ENCODE data around the gene P2RX2. TPM values are rescaled to one million over a fixed set of nuclear protein-coding genes. Genes with fewer than 3 reads are reported as not detected.

Gene P2RX2
- total and polyA plus RNA-seq, 2 experiments from 2014 or later: 1.1 to 1.7 TPM

DNA sequence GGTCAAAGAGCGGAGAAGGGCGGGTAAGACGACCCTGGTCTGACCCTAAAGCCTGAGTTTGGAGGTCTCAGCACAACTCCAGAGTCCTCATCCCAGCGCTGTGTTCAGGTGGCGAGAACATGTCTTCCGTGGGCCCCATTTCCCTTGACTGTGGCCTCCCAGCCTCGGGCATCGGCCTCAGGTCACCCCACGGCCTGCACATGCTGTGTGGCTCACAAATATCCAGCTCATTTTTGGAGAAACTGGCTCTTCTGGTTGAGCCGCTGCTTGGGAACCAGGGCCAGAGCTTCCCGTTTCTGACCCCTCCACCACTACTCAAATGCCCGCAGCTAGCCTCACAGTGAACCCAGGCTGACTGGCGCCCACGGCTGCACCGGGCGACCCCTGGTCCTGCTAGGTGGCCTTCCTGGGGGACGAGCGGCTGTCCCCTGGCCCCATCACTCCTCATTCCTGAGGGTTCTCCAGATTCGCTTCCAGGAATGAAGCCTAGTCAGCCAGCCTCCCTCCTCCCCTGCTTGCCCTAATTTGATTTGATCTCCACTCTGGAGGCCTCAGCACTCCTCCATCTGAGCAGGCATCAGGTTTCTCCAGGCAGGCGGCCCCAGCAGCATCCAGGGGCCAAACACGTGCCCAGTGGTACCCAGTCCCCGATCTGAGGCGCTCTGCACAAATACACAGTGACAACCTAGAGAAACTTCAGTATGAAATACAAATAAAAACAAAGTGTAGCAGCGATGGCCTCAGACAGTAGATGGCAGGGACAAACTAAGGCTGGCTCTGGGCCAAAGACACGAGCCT, 4.7 kb downstream of the P2RX2 start:
- Histone ChIP-seq H3K4me3 (no peak overlapping the region), H3K36me3 (ENCODE audit: insufficient read depth) (no peaks in the 10 kb centered on the region), H3K4me2 (no peak overlapping the region), H3K4me1 (ENCODE audit: insufficient read depth) (no peaks in the 10 kb centered on the region), H3K27me3 (ENCODE audit: insufficient read depth) (peaks cover 17% of the 10 kb centered on the region), H4K20me1 (replicated peaks; ENCODE audit: insufficient read depth) (0 out of 2 replicates have a peak, but pooled peaks cover 10% of the 10 kb centered on the region), H3F3A (replicated peaks; ENCODE audit: low read depth) (0 out of 2 replicates have a peak, but pooled peaks cover 3% of the 10 kb centered on the region), H2AFZ (no peak overlapping the region), H3K79me2 (replicated peaks; ENCODE audit: insufficient read depth) (no peaks in the 10 kb centered on the region), H3K9me2 (ENCODE audit: insufficient read depth) (no peaks in the 10 kb centered on the region), H3K27ac (ENCODE audit: low read depth) (no peak overlapping the region)
- H3K27ac Mint-ChIP-seq: no peak overlapping the region
- H3K4me3 Mint-ChIP-seq: no peak overlapping the region
- no peak for ATAC-seq
- H3K27me3 Mint-ChIP-seq (ENCODE audit: insufficient read depth, low read depth, poor library complexity): peaks cover 18% of the 10 kb centered on the region
- peaks cover 27% of the 10 kb centered on the region for H3K36me3 Mint-ChIP-seq (ENCODE audit: low read depth)
- H3K9me3 Mint-ChIP-seq: no peaks in the 10 kb centered on the region
- peaks cover 10% of the 10 kb centered on the region for H3K4me1 Mint-ChIP-seq
- DNase-seq (ENCODE audit: low spot score): no peak
- TF ChIP-seq EZH2phosphoT487 (IDR thresholded peaks at IDR 0.05; ENCODE audit: unreplicated experiment): no peak

DNA sequence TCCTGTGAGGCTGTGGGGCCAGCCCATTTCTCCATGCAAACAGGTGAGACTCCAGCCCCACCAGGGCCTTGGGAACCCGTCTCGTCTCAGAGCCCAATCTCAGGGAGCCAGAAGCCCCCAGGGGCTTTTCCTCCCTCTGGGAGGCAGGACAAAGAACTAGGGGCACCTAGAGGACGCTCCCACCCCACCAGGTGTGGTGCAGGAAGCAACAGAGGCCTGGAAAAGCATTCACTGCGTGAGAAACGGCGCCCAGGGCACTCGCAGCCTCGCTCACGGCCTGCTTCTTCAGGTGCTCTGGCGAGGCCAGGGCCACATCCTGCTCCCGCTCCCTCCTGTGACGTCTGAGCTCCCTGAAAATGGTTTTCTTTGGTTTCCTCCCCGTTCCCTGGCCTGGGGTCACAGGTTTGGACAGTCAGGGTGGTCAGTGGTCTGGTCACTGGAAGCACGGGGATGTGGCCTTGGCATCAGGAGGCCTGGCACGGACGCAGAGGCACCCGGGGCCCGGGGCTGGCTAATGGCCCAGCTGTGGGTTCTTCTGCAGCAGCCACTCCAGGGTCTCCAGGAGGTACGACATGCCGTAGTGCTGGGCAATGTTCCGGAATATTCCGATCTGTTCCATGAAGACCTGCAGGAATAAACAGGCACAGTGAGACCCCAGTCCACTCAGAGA, 5.7 kb downstream of the P2RX2 start:
- Histone ChIP-seq H4K20me1 (replicated peaks; ENCODE audit: insufficient read depth) (0 out of 2 replicates have a peak, but pooled peaks cover 10% of the 10 kb centered on the region), H3K27me3 (ENCODE audit: insufficient read depth) (peaks cover 14% of the 10 kb centered on the region), H3F3A (replicated peaks; ENCODE audit: low read depth) (0 out of 2 replicates have a peak, but pooled peaks cover 3% of the 10 kb centered on the region), H3K36me3 (ENCODE audit: insufficient read depth) (peaks cover 4% of the 10 kb centered on the region; the same call in 1 of the 2 replicates), H3K4me3 (no peak overlapping the region), H3K27ac (ENCODE audit: low read depth) (no peak overlapping the region), H3K4me2 (no peak overlapping the region), H3K4me1 (ENCODE audit: insufficient read depth) (no peaks in the 10 kb centered on the region), H3K9me2 (ENCODE audit: insufficient read depth) (no peaks in the 10 kb centered on the region), H3K79me2 (replicated peaks; ENCODE audit: insufficient read depth) (no peaks in the 10 kb centered on the region), H2AFZ (no peak overlapping the region)
- no peaks in the 10 kb centered on the region for H3K9me3 Mint-ChIP-seq
- DNase-seq (ENCODE audit: low spot score) (no peak), ATAC-seq (no peak)
- no peak for TF ChIP-seq EZH2 (IDR thresholded peaks at IDR 0.05; ENCODE audit: low read depth, unreplicated experiment)
- TF ChIP-seq NANOG (IDR thresholded peaks at IDR 0.05; ENCODE audit: borderline replicate concordance): no peak
- TF ChIP-seq ZNF331 (CRISPR knock-in tag; IDR thresholded peaks at IDR 0.05; ENCODE audit: low read depth): no peak
- TF ChIP-seq STAT1 (IDR thresholded peaks at IDR 0.05; ENCODE audit: unreplicated experiment): no peak
- peaks cover 10% of the 10 kb centered on the region for H3K4me1 Mint-ChIP-seq
- no peak overlapping the region for H3K27ac Mint-ChIP-seq
- H3K4me3 Mint-ChIP-seq: no peak overlapping the region
- H3K27me3 Mint-ChIP-seq (ENCODE audit: insufficient read depth, low read depth, poor library complexity): peaks cover 17% of the 10 kb centered on the region
- H3K36me3 Mint-ChIP-seq (ENCODE audit: low read depth): peaks cover 35% of the 10 kb centered on the region

DNA sequence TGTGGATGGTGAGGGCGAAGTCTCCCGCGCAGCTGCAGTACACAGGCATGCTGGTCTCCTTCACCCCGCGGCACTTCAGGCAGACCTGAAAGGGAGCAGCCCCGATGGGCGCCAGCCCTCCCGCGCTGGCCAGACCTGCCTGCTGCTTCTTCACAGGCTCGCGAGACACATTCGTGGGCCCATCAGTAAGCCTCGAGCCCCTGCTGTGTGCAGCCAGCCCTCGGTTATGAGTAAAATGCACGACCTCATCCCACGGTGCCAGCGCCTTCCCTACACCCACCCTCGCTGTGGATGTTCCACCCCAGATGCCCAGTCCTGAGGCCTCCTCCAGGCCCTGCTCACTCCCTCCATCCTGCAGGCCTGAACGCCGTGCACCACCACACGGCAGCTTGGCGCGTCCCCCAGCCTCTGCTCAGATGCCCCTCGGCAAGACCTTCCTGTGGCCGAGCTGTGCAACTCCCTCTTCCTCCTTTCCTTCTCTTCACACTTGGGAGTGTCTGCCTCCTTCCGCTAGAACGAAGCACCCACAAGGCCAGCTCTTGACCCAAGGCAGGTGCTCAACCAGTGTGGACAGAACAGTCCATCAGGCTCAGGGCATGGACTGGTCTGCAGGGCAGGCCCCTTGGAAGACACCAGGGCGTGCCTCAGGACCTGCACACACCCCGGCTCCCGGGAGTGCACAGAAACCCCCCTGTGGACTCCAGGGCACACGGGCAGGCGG, 6.5 kb downstream of the P2RX2 start:
- DNase-seq (ENCODE audit: low spot score) (no peak), ATAC-seq (no peak)
- Histone ChIP-seq H4K20me1 (replicated peaks; ENCODE audit: insufficient read depth) (0 out of 2 replicates have a peak, but pooled peaks cover 10% of the 10 kb centered on the region), H3F3A (replicated peaks; ENCODE audit: low read depth) (0 out of 2 replicates have a peak, but pooled peaks cover 3% of the 10 kb centered on the region), H3K27me3 (ENCODE audit: insufficient read depth) (peaks cover 7% of the 10 kb centered on the region; the same call in 1 of the 2 replicates), H3K4me1 (ENCODE audit: insufficient read depth) (no peaks in the 10 kb centered on the region), H3K4me2 (no peak overlapping the region), H3K9me2 (ENCODE audit: insufficient read depth) (no peaks in the 10 kb centered on the region), H3K36me3 (ENCODE audit: insufficient read depth) (peaks cover 6% of the 10 kb centered on the region), H2AFZ (no peak overlapping the region), H3K27ac (ENCODE audit: low read depth) (no peak overlapping the region), H3K4me3 (no peak overlapping the region), H3K79me2 (replicated peaks; ENCODE audit: insufficient read depth) (no peaks in the 10 kb centered on the region)
- H3K9me3 Mint-ChIP-seq: no peaks in the 10 kb centered on the region
- peaks cover 43% of the 10 kb centered on the region for H3K36me3 Mint-ChIP-seq (ENCODE audit: low read depth)
- H3K27me3 Mint-ChIP-seq (ENCODE audit: insufficient read depth, low read depth, poor library complexity): peaks cover 17% of the 10 kb centered on the region
- H3K4me1 Mint-ChIP-seq: peaks cover 10% of the 10 kb centered on the region
- H3K4me3 Mint-ChIP-seq: no peak overlapping the region
- no peak overlapping the region for H3K27ac Mint-ChIP-seq
- TF ChIP-seq JUNB (IDR thresholded peaks at IDR 0.05; ENCODE audit: unreplicated experiment) (no peak), ZNF331 (CRISPR knock-in tag; IDR thresholded peaks at IDR 0.05; ENCODE audit: low read depth) (no peak), ZNF114 (CRISPR knock-in tag; IDR thresholded peaks at IDR 0.05) (no peak), CREB1 (CRISPR knock-in tag; IDR thresholded peaks at IDR 0.05; ENCODE audit: low read depth) (no peak)
- TF ChIP-seq, protein P1, sequence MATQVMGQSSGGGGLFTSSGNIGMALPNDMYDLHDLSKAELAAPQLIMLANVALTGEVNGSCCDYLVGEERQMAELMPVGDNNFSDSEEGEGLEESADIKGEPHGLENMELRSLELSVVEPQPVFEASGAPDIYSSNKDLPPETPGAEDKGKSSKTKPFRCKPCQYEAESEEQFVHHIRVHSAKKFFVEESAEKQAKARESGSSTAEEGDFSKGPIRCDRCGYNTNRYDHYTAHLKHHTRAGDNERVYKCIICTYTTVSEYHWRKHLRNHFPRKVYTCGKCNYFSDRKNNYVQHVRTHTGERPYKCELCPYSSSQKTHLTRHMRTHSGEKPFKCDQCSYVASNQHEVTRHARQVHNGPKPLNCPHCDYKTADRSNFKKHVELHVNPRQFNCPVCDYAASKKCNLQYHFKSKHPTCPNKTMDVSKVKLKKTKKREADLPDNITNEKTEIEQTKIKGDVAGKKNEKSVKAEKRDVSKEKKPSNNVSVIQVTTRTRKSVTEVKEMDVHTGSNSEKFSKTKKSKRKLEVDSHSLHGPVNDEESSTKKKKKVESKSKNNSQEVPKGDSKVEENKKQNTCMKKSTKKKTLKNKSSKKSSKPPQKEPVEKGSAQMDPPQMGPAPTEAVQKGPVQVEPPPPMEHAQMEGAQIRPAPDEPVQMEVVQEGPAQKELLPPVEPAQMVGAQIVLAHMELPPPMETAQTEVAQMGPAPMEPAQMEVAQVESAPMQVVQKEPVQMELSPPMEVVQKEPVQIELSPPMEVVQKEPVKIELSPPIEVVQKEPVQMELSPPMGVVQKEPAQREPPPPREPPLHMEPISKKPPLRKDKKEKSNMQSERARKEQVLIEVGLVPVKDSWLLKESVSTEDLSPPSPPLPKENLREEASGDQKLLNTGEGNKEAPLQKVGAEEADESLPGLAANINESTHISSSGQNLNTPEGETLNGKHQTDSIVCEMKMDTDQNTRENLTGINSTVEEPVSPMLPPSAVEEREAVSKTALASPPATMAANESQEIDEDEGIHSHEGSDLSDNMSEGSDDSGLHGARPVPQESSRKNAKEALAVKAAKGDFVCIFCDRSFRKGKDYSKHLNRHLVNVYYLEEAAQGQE (IDR thresholded peaks at IDR 0.05; ENCODE audit: unreplicated experiment): no peak
